LNCAP (cell line): ENCODE measurements around the gene CELSR3.

Experiments
- TF ChIP-seq, protein P1 (sequence below): fragments of 450-650 bp; IDR thresholded peaks from 2 replicates; pipeline ENCODE4 v1.5.1; 2017; ENCODE audit warnings: mild to moderate bottlenecking

CELSR3 gene

DNA sequence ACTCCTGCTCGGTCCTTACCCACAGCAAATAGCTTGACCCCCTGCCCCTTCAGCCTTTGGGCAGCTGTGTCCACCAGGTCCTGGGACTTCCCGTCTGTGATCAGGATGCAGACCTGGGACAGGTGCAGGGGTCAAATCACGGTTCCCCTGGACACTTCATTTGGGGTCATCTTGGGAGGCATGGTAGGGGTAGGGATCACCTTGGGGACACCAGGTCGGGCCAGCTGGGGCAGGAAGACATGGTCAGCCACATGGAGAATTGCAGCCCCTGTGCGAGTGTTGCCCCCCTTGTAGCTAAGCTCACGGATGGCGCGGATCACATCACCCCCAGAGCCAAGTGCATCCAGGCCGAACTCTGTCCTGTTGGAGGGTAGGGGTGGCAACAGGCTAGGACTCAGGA is 69.3 kb downstream of the CELSR3 start:
- TF ChIP-seq, protein P1, sequence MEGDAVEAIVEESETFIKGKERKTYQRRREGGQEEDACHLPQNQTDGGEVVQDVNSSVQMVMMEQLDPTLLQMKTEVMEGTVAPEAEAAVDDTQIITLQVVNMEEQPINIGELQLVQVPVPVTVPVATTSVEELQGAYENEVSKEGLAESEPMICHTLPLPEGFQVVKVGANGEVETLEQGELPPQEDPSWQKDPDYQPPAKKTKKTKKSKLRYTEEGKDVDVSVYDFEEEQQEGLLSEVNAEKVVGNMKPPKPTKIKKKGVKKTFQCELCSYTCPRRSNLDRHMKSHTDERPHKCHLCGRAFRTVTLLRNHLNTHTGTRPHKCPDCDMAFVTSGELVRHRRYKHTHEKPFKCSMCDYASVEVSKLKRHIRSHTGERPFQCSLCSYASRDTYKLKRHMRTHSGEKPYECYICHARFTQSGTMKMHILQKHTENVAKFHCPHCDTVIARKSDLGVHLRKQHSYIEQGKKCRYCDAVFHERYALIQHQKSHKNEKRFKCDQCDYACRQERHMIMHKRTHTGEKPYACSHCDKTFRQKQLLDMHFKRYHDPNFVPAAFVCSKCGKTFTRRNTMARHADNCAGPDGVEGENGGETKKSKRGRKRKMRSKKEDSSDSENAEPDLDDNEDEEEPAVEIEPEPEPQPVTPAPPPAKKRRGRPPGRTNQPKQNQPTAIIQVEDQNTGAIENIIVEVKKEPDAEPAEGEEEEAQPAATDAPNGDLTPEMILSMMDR: no peak

DNA sequence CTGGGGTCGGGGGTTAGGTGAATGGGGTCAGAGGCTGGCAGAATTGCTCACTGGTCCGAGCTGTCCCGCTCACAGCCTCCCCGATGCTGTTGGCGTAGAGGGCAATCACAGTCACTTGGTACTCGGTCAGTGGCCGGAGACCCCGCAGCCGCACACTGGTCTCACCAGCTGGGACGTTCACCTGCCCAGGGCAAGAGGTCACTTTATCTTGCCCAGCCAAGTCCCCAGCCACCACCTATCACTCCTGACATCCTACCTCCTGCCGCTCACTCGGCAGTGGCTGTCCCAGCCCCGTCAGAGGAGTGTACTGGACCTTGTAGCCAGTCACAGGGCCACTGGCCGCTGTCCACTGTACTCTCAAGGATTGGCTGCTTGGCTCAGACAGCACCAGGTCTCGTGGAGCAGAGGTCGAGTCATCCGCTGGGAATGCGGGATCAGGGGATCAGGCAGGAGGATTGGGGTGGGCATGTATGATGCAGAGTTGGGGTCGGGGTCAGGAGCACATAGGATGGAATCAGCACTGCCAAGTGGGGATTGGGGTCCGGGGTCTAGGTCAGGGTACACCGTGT is 70.1 kb downstream of the CELSR3 start:
- TF ChIP-seq, protein P1: no peak

- TF ChIP-seq, protein P1: no peak
Observed at GRCh38 chr3:48591886-48592518, 70.7 kb downstream of the CELSR3 start.

GRCh38 chr3:48591436-48591835 is 71.2 kb downstream of the CELSR3 start:
- TF ChIP-seq, protein P1: no peak

DNA sequence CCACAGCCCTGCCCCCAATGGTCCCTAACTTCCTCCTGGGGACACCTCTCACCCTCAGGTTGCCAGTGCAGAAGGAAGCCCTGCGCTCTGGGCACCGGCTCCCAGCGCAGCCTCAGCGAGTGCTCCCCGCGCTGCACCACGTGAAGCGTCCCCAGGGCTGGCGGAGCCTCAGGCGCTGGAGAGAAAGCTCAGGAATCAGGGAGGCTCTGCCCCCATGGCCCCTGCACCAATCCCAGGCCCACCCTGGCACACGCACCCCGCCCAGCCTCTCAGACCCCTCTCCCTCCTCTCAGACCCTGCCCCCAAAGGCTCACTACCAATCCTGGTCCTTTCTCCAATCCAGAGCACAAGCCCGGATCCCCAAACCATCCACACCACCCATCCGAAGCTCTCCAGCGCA is 74.5 kb downstream of the CELSR3 start:
- TF ChIP-seq, protein P1: no peak

GRCh38 chr3:48587686-48588085 is 75.0 kb downstream of the CELSR3 start:
- TF ChIP-seq, protein P1: no peak
